Measurements from ENCODE around the gene P2RX7. TPM values are rescaled to one million over a fixed set of nuclear protein-coding genes. Genes with fewer than 3 reads are reported as not detected.

The P2RX7 gene
- total RNA-seq, 2 experiments from 2014 or later = 3.6 to 4.7 TPM

DNA sequence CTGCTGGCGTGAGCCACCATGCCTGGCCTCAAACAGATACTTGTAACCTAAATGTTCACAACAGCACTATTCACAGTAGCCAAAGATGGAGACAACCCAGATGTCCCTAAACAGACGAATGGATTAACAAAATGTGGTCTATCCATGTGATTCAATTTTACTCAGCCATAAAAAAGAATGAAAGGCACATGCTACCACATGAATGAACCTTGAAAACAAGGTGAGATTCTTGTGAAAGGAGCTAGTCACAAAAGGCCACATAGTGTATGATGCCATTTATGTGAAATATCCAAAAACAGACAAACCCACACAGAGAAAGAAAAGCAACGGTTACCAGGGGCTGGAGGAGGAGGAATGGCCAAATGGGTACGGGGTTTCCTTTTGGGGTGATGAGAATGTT is 19.6 kb upstream of the P2RX7 start:
- CTCF ChIA-PET = interaction anchor here (1.0 to 8.4 kb wide), 3 partner anchors 9 to 106 kb away, joined by 3 to 43 read pairs (median 37); no protein-coding TSS in a partner anchor
- no peaks in the 10 kb centered on the region for H3K27me3 Mint-ChIP-seq
- intact Hi-C loops (cut with micrococcal nuclease) = no loop called here
- H3K9me3 Mint-ChIP-seq = no peaks in the 10 kb centered on the region
- POLR2A ChIA-PET = no interaction called here
- TF ChIP-seq, protein P1, sequence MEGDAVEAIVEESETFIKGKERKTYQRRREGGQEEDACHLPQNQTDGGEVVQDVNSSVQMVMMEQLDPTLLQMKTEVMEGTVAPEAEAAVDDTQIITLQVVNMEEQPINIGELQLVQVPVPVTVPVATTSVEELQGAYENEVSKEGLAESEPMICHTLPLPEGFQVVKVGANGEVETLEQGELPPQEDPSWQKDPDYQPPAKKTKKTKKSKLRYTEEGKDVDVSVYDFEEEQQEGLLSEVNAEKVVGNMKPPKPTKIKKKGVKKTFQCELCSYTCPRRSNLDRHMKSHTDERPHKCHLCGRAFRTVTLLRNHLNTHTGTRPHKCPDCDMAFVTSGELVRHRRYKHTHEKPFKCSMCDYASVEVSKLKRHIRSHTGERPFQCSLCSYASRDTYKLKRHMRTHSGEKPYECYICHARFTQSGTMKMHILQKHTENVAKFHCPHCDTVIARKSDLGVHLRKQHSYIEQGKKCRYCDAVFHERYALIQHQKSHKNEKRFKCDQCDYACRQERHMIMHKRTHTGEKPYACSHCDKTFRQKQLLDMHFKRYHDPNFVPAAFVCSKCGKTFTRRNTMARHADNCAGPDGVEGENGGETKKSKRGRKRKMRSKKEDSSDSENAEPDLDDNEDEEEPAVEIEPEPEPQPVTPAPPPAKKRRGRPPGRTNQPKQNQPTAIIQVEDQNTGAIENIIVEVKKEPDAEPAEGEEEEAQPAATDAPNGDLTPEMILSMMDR (IDR thresholded peaks at IDR 0.05) = no peak
- DNase-seq (no peak), ATAC-seq (no peak)
- H3K27ac Mint-ChIP-seq = no peak overlapping the region
- no peaks in the 10 kb centered on the region for H3K36me3 Mint-ChIP-seq (ENCODE audit: low read depth)
- no peak overlapping the region for H3K4me3 Mint-ChIP-seq
- H3K4me1 Mint-ChIP-seq (ENCODE audit: low read depth) = peaks cover 2% of the 10 kb centered on the region

DNA sequence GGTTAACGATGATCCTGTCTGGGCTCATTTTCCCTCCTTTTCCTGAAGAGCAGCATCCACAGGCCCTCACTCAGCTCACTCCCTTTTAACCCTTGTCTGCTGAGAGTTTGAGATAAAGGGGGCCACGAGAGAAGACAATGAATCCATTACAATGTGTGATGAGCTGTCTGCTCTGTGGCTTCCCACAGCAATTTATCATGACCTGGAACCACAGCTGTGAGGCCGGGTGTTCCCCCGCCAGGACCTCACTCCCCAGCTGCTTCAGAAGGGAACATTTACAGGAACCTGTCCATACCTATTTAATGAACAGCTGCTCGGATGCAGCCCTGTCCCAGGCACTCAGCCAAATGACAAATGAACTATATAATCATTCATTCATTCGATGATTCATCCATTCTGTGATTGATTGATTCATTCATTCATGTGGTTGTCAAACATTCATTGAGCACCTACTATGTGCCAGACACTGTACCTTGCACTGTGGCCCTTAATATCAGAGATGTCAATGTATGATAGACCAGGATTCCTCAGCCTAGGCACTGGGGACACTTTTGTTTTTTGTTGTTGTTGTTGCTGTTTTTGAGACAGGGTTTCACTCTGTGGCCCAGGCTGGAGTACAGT is 18.5 kb upstream of the P2RX7 start:
- intact Hi-C loops (cut with micrococcal nuclease) = no loop called here
- Mint-ChIP-seq H3K9me3 (no peaks in the 10 kb centered on the region), H3K4me1 (ENCODE audit: low read depth) (peaks cover 2% of the 10 kb centered on the region), H3K27ac (no peak overlapping the region), H3K27me3 (no peaks in the 10 kb centered on the region), H3K4me3 (no peak overlapping the region), H3K36me3 (ENCODE audit: low read depth) (no peaks in the 10 kb centered on the region)
- TF ChIP-seq, protein P1 (IDR thresholded peaks at IDR 0.05) = no peak
- ChIA-PET POLR2A (no interaction called here), CTCF (interaction anchor here (8.4 kb wide), 1 partner anchor 108 kb away, joined by 43 read pairs; no protein-coding TSS in a partner anchor)
- ATAC-seq = no peak
- no peak for DNase-seq

DNA sequence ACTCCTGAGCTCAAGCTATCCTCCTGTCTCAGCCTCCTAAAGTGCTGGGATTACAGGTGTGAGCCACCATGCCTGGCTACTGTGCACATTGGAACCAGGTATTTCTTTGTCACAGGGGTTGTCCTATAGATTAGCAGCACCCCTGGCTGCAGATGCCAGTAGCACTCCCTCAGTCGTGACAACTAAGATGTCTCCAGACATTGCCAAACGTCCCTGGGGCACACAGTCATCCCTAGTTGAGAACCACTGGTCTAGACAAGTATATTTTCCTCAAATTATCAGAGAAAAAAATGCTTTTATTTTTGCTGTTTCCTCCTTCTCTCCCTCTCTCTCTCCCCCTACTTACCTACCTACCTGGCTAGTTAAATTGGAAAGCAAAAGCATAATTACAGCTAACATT is 17.9 kb upstream of the P2RX7 start:
- H3K27ac Mint-ChIP-seq = no peak overlapping the region
- TF ChIP-seq, protein P1 (IDR thresholded peaks at IDR 0.05) = no peak
- ATAC-seq (no peak), DNase-seq (no peak)
- ChIA-PET CTCF (interaction anchor here (1.0 to 8.4 kb wide), 2 partner anchors 19 to 108 kb away, joined by 3 to 43 read pairs; no protein-coding TSS in a partner anchor), POLR2A (no interaction called here)
- no peaks in the 10 kb centered on the region for H3K36me3 Mint-ChIP-seq (ENCODE audit: low read depth)
- H3K27me3 Mint-ChIP-seq = no peaks in the 10 kb centered on the region
- no peak overlapping the region for H3K4me3 Mint-ChIP-seq
- intact Hi-C loops (cut with micrococcal nuclease) = no loop called here
- H3K9me3 Mint-ChIP-seq = no peaks in the 10 kb centered on the region
- peaks cover 2% of the 10 kb centered on the region for H3K4me1 Mint-ChIP-seq (ENCODE audit: low read depth)

DNA sequence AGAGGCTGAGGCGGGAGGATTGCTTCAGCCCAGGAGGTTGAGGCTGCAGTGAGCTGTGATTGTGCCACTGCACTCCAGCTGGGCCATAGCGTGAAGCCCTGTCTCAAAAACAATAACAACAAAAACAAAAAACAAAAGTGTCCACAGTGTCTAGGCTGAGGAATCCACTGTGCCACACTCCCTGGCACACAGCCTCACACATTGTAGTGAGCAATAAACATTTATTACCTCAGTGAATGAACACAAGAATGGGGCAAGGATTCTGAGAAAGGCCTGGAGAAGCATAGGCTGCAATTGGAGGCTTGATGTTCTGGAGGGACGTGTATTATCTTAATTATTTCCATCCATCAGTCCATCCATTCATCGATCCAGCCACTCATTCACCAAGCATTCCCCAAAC is 17.1 kb upstream of the P2RX7 start:
- intact Hi-C loops (cut with micrococcal nuclease) = no loop called here
- DNase-seq (no peak), ATAC-seq (no peak)
- Mint-ChIP-seq H3K4me3 (no peak overlapping the region), H3K27ac (no peak overlapping the region), H3K27me3 (no peaks in the 10 kb centered on the region), H3K4me1 (ENCODE audit: low read depth) (peaks cover 2% of the 10 kb centered on the region), H3K9me3 (no peaks in the 10 kb centered on the region), H3K36me3 (ENCODE audit: low read depth) (no peaks in the 10 kb centered on the region)
- TF ChIP-seq, protein P1 (IDR thresholded peaks at IDR 0.05) = no peak
- CTCF ChIA-PET = interaction anchor here (1.0 to 8.4 kb wide), 4 partner anchors 19 to 109 kb away, joined by 3 to 43 read pairs (median 6); no protein-coding TSS in a partner anchor
- POLR2A ChIA-PET = no interaction called here
